Measurements from ENCODE around the gene AFAP1. TPM values are rescaled to one million over a fixed set of nuclear protein-coding genes. Genes with fewer than 3 reads are reported as not detected.

The AFAP1 gene
- total and polyA plus RNA-seq, 2 donors (not counting 3 experiments of a cell fraction or from before 2014, with no cell fraction given): 32.3 to 103 TPM

- Histone ChIP-seq H2AFZ (ENCODE audit: low read depth, low read length) (no peak overlapping the region), H3K9me1 (replicated peaks; ENCODE audit: control insufficient read depth, extremely low read depth, insufficient read depth, low read length) (no peaks in the 10 kb centered on the region), H3K9ac (replicated peaks; ENCODE audit: extremely low read depth, insufficient read depth, low read length) (no peak overlapping the region), H3K4me2 (ENCODE audit: insufficient read depth, low read length) (no peak overlapping the region), H4K20me1 (replicated peaks; ENCODE audit: control insufficient read depth, extremely low read depth, insufficient read depth, low read length) (no peaks in the 10 kb centered on the region), H3K27me3 (ENCODE audit: control insufficient read depth in 2 of 2, insufficient read depth in 2 of 2, low read length in 2 of 2) (no peaks in the 10 kb centered on the region), H3K79me2 (ENCODE audit: control insufficient read depth, insufficient read depth, low read length) (peaks cover 18% of the 10 kb centered on the region), H3K36me3 (ENCODE audit: control insufficient read depth in 2 of 2, extremely low read depth in 1 of 2, insufficient read depth in 2 of 2, low read length in 2 of 2) (no peaks in the 10 kb centered on the region), H3K27ac (ENCODE audit: insufficient read depth, low read depth, low read length) (no peak overlapping the region), H3K4me3 (replicated peaks in 1 of 3; ENCODE audit: insufficient read depth in 1 of 3, low read depth in 1 of 3, low read length in 3 of 3) (no peak overlapping the region), H3K4me1 (ENCODE audit: control insufficient read depth, extremely low read depth, insufficient read depth, low read length) (peaks cover 48% of the 10 kb centered on the region), H3K9me3 (replicated peaks; ENCODE audit: control insufficient read depth, insufficient read depth, low read length) (no peaks in the 10 kb centered on the region)
- no peak for DNase-seq (ENCODE audit: low read depth, low spot score)
- CTCF ChIA-PET: interaction anchor here (0.9 to 3.8 kb wide), 8 partner anchors 9 to 164 kb away, joined by 3 to 20 read pairs (median 12); partner anchors contain the start of gene AFAP1
- no peak for FAIRE-seq
- POLR2A ChIA-PET: interaction anchor here (0.9 to 1.2 kb wide), 2 partner anchors 27 to 29 kb away, joined by 4 to 7 read pairs; partner anchors contain the start of gene AFAP1
- BruUV-seq (replicated peaks): no TSS peak
- intact Hi-C loops (cut with micrococcal nuclease) (loop anchor here (1.0 kb wide), 1 partner anchor 106 kb away; no protein-coding TSS in a partner anchor), dilution Hi-C loops (cut with MboI; ENCODE audit: extremely low pct_ligation_motif_present, low sequenced_read_pairs) (no loop called here)
- TF ChIP-seq EZH2 (IDR thresholded peaks at IDR 0.05; ENCODE audit: borderline replicate concordance, low read depth, low read length, severe bottlenecking) (no peak), POLR2A (IDR thresholded peaks at IDR 0.05; ENCODE audit: low read depth, low read length) (no peak), GATA2 (IDR thresholded peaks at IDR 0.05; ENCODE audit: insufficient read depth, insufficient read length, low read depth, low read length) (no peak), FOS (IDR thresholded peaks at IDR 0.05; ENCODE audit: borderline replicate concordance, insufficient read depth, low read length) (no peak), MAX (IDR thresholded peaks at IDR 0.05; ENCODE audit: insufficient read depth, insufficient read length) (no peak), POLR2AphosphoS5 (IDR thresholded peaks at IDR 0.05; ENCODE audit: insufficient read depth, low read depth, low read length) (no peak), MYC (IDR thresholded peaks at IDR 0.05; ENCODE audit: low read depth, low read length) (no peak), CTCF (IDR thresholded peaks at IDR 0.05; ENCODE audit: extremely low read depth in 1 of 2, insufficient read depth in 1 of 2, low read depth in 1 of 2, low read length in 2 of 2) (no peak), JUN (IDR thresholded peaks at IDR 0.05; ENCODE audit: borderline replicate concordance, insufficient read depth, insufficient read length, low read depth) (no peak)
These were observed 27.4 kb upstream of the AFAP1 start for GRCh38 chr4:7967063-7967440.
